Muscle of leg (tissue), 11 donors: ENCODE data around the gene PRSS56. TPM values are rescaled to one million over a fixed set of nuclear protein-coding genes. Genes with fewer than 3 reads are reported as not detected.

Experiments used
- DNase-seq: peaks from one replicate; pipeline ENCODE4 v3.0.0; 2013
- H3K27ac ChIP-seq: one replicate; pipeline ENCODE4 v1.5.1; 2013; ENCODE audit warnings: mild to moderate bottlenecking, low read length, control low read depth
- H3K27me3 ChIP-seq: one replicate; pipeline ENCODE4 v1.6.1; 2013; ENCODE audit warnings: low read length; ENCODE audit not compliant: control insufficient read depth, insufficient read depth
- H3K36me3 ChIP-seq: one replicate; pipeline ENCODE4 v1.6.1; 2013; ENCODE audit warnings: low read length; ENCODE audit not compliant: control insufficient read depth, insufficient read depth
- H3K4me1 ChIP-seq: one replicate; pipeline ENCODE4 v1.6.1; 2013; ENCODE audit warnings: low read length; ENCODE audit not compliant: control insufficient read depth, insufficient read depth
- H3K4me3 ChIP-seq: one replicate; pipeline ENCODE4 v1.5.1; 2013; ENCODE audit warnings: low read length, control low read depth
- H3K9me3 ChIP-seq: replicated peaks from 2 replicates; pipeline ENCODE4 v1.6.1; 2013; ENCODE audit warnings: low read depth, low read length; ENCODE audit not compliant: control insufficient read depth
- WGBS: methylation state at CpG from one replicate; pipeline ENCODE4 v1.1.5; 2013; ENCODE audit warnings: missing lambda C conversion rate; ENCODE audit not compliant: insufficient coverage; 5-methylcytosine and 5-hydroxymethylcytosine counted together
- polyA plus RNA-seq, 8 donors: library from polyadenylated mRNA; unstranded; fragments of 120-200 nt; gene quantifications; one replicate each; pipeline versions ENCODE4 v1.2.1 to v1.2.3, GENCODE V29; 2013; ENCODE audit warnings: inconsistent platforms in 1 of 8, low replicate concordance in 1 of 8; ENCODE audit not compliant: insufficient read length in 8 of 8, insufficient read depth in 1 of 8
- total RNA-seq: library from RNA; stranded (reverse); fragments of 120-200 nt; gene quantifications from one replicate; pipeline ENCODE4 v1.2.4, GENCODE V29; 2013

The PRSS56 gene
- total and polyA plus RNA-seq, 9 donors = 1.7 to 2.6 (median 2.1) TPM

DNA sequence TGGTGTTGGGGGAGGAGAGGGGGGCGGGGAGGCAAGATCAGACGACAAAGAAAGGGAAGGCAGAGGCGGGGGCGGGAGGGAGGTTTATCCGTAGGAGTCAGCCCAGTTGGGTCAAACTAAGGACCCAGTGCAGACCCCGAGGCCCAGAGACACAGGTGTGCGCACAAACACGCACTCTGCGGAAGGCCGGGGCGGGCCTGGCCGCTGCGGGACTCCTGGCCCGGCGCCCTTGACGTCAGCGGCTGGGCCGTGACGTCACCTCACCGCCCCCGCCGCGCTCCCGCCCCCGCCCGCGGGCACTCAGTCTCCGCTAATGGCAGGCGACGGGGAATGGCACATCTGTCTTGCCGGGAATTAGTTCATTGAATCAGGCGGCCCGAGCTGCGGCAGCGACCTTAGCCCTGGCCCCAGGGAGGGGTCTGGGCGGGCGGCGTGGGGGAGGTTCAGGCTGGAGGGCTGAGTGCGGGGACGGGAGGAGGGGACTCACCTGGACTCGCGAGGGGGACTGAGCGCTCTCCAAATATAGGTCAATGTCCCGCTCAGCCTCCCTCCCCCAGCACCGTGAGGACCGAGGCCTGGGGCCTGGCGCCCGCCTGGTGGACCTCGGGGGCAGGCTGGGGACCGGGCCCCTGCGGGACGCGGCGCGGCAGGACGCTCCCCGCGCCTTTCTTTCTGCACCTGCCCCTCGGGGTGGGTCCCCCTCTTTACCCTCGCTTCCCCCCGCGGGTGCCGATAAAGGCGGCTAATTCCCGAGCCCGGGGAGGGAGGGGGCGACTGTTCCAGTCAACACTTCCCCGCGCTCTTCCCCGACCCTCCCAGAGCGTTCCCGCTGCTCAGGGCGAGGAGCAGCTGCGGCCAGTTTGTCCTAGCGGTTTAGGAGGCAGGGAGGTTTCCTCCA, 17.0 kb upstream of the PRSS56 start:
- Histone ChIP-seq H3K27me3 (peaks cover 69% of the 10 kb centered on the region), H3K36me3 (no peaks in the 10 kb centered on the region), H3K27ac (no peak overlapping the region), H3K4me1 (peaks cover 19% of the 10 kb centered on the region), H3K4me3 (peak overlapping the region; percentile 36), H3K9me3 (no peaks in the 10 kb centered on the region)
- DNase-seq = peak; percentile 42
- whole genome bisulfite sequencing = under 1% methylated on average over 54 of the region's 75 CpGs

DNA sequence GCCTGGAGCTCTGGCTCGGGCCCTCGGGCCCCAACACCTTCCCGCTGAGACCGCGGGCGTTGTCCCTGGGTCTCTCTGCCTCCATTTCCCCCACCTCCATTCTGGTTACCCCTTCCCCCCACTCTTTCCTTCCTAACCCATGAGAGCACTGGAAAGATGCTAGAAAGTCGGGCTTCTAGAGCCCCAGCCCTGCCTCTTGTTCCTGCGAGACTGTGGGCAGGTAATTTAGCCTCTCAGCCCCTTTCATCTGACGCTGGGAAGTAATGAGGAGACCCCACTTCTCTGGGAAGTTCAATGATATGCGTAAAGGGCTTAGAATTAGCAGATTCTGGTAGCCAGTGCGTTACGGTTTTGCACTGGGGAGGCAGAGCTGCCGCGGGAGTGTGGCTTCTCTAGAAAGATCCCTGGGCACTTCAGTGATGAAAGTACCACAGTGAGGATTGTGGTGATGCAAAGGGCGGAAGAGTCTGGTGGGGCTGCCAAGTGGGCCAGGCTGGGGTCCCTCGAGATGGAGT, 16.3 kb upstream of the PRSS56 start:
- H3K36me3 ChIP-seq = no peaks in the 10 kb centered on the region
- DNase-seq = no peak
- 11% methylated on average over 10 of the region's 16 CpGs for WGBS
- H3K4me3 ChIP-seq = peak overlapping the region; percentile 36
- peaks cover 70% of the 10 kb centered on the region for H3K27me3 ChIP-seq
- no peak overlapping the region for H3K27ac ChIP-seq
- H3K4me1 ChIP-seq = peaks cover 19% of the 10 kb centered on the region
- H3K9me3 ChIP-seq = no peaks in the 10 kb centered on the region

DNA sequence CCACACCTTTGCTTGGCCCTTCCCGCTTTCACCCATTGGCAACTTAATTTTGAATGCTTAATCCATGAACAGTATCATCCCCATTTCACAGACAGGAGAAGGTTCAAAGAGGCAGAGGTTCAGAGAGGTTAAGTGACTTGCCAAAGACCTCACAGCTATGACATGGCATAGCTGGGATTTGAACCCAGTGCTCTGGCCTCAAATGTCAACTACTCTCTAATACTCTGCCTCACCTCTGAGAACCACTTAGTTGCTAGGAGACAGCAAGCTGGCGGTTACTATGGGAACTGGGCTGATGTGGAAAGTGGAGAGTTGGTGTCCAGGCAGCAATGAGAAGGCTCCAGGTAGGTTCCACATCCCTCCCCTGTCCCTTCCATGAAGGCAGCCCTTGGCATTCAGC, 15.8 kb upstream of the PRSS56 start:
- WGBS = no CpG with 5 or more reads among the region's 2 CpGs
- H3K9me3 ChIP-seq = no peaks in the 10 kb centered on the region
- no peak for DNase-seq
- no peak overlapping the region for H3K27ac ChIP-seq
- no peak overlapping the region for H3K4me3 ChIP-seq
- peaks cover 19% of the 10 kb centered on the region for H3K4me1 ChIP-seq
- H3K36me3 ChIP-seq = no peaks in the 10 kb centered on the region
- peaks cover 68% of the 10 kb centered on the region for H3K27me3 ChIP-seq

DNA sequence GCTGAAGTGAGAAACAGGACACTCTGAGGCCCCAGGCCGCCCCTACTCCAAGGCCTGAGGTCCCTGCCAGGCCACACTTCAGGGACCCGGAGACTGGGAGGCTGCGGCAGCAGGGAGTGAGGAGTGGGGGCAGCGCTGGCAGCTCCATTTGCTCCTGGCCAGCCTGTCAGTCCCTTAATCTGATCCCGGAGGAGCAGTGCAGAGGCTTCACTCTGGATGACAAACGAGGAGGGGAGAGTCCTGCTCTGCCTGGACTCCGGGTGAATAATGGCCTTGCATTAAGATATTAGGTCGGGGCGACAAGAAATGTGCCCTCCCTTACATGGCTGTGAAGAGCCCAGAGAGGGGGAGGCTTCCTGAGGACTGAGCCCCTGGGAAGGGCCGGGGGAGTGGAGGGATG, 14.3 kb upstream of the PRSS56 start:
- Histone ChIP-seq H3K27ac (no peak overlapping the region), H3K9me3 (no peaks in the 10 kb centered on the region), H3K4me1 (peaks cover 19% of the 10 kb centered on the region), H3K36me3 (no peaks in the 10 kb centered on the region), H3K27me3 (peaks cover 63% of the 10 kb centered on the region), H3K4me3 (no peak overlapping the region)
- 16% methylated on average over 10 of the region's 10 CpGs for WGBS
- no peak for DNase-seq

DNA sequence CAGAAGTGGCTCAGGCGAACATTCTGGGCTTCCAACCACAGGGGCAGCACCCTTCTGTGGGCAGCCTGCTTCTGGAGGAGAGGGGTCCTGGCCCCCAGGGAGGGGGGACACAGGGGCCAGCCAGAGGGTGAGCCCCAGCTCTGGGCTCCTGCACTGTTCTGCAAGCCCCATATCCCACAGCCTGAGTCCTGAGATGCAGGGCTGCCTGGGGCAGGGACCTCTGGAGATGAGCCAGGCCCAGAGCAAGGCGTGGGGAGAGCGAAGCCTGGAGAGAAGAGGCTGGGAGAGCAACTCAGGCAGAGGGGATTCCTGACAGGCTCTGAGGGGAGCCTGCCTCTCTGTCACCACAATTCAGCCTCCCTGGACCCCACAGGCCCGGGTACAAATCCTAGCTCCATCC, 13.5 kb upstream of the PRSS56 start:
- DNase-seq = no peak
- peaks cover 21% of the 10 kb centered on the region for H3K4me1 ChIP-seq
- WGBS = 80% methylated on average over 1 of the region's 4 CpGs
- no peaks in the 10 kb centered on the region for H3K36me3 ChIP-seq
- H3K9me3 ChIP-seq = no peaks in the 10 kb centered on the region
- H3K27me3 ChIP-seq = peaks cover 58% of the 10 kb centered on the region
- H3K27ac ChIP-seq = no peak overlapping the region
- no peak overlapping the region for H3K4me3 ChIP-seq

DNA sequence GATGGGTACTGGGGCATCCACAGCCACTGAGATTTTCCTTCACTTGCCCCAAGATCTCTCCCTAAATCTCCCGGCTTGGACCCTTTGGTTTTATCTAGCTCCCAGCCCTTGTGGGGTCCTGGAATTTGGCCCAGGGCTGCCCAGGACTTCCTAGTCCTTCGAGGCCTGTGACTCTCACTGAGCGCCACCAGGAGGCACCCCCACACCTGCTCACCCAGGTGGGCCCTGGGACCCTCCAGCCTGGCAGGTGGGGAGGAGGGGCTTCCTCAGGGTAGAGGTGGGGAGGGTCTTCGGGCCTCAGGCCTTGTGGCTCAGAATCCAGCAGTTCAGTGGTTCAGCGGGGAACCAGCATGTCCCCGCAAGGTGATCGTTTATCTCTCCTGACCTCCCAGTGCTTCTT, 11.9 kb upstream of the PRSS56 start:
- Histone ChIP-seq H3K27me3 (peaks cover 52% of the 10 kb centered on the region), H3K27ac (no peak overlapping the region), H3K36me3 (no peaks in the 10 kb centered on the region), H3K4me3 (no peak overlapping the region), H3K9me3 (no peaks in the 10 kb centered on the region), H3K4me1 (peaks cover 12% of the 10 kb centered on the region)
- no peak for DNase-seq
- 81% methylated on average over 4 of the region's 7 CpGs for WGBS

DNA sequence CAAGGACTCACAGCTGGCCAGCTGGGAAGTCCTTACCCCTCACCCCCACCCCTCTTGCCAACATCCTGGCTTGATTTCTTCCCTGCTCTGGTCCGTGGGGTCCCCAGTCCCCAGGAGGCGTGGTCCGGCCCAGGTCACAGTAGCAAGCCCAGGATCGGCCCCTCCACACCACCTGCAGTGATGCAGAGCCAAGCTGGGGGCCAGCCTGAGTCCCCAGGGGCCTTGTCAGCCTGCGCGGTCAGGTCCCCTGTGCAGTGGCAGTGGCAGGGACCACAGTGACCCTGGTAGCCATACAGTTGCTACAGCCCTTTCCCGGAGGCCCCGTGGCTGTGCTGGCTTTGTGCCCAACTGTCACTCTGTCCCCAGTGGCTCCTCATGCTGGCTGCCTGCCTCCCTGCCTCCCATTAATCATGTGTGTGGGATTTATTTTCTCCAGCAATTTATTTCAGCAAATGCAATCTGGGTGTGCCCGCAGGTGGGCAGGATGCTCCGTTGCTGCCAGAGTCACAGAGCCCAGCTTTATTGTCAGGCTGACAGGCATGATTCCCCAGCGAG, 8.8 kb upstream of the PRSS56 start:
- no peaks in the 10 kb centered on the region for H3K36me3 ChIP-seq
- no peaks in the 10 kb centered on the region for H3K9me3 ChIP-seq
- no peak overlapping the region for H3K4me3 ChIP-seq
- no peak for DNase-seq
- peaks cover 25% of the 10 kb centered on the region for H3K27me3 ChIP-seq
- no peak overlapping the region for H3K27ac ChIP-seq
- peaks cover 13% of the 10 kb centered on the region for H3K4me1 ChIP-seq
- WGBS = 34% methylated on average over 11 of the region's 11 CpGs

DNA sequence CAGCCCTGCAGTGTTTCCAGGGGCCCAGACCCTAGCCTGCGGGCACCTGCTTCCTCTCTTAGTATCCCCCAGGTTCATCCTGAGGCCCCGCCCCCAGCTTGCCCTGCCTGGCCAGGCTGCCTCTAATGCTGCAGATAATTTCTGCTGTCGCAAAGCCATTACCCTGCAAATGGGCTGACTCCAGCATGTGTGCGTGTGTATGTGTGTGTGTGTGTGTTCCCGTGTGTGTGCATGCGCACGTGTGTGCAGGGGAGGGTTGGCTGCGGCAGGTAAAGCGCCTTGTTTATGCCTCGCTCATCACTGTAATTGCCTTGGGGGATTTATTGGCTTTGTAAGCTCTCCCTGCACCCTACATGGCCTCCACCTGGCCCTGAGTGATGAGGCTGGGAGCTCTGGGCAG, 7.6 kb upstream of the PRSS56 start:
- H3K4me3 ChIP-seq = no peak overlapping the region
- no peak overlapping the region for H3K27ac ChIP-seq
- no peak for DNase-seq
- H3K4me1 ChIP-seq = peaks cover 13% of the 10 kb centered on the region
- H3K27me3 ChIP-seq = peaks cover 18% of the 10 kb centered on the region
- no peaks in the 10 kb centered on the region for H3K36me3 ChIP-seq
- no peaks in the 10 kb centered on the region for H3K9me3 ChIP-seq
- WGBS = 17% methylated on average over 1 of the region's 10 CpGs

DNA sequence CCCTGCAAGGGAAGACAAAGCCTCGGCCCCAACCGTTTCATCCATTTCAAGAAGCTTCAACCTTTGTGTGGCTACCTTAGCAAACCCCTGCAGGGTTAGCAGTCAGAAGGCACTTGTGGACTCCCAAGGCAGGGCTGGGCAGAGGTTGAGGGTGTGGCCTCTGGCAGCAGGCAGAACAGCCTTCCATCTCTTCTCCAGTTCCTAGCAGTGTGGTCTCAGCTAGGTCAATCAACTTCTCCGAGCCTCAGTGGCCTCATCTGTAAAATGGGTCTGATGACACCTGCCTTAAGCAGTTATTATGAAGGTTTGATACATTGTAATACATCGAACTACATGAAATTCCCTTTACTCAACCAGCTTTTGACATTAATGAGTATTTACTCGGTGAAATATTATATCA, 6.8 kb upstream of the PRSS56 start:
- no CpG with 5 or more reads among the region's 5 CpGs for WGBS
- no peaks in the 10 kb centered on the region for H3K36me3 ChIP-seq

DNA sequence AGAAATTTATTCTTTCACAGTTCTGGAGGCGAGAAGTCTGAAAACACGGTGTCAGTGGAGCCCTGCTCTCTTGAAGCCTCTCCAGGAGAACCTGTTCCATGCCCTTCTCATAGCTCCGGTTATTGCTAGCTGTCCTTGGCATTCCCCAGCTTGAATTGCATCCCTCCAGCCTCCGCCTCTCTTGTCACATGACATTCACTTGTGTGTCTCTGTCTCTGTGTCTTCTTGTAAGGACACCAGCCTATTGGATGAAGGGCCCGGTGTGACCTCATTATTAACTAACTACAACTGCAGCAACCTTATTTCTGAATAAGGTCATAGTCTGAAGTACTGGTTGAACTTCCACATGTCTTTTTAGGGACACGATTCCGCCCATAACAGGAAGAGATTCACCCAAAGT, 4.5 kb upstream of the PRSS56 start:
- DNase-seq = no peak
- H3K4me1 ChIP-seq = peaks cover 13% of the 10 kb centered on the region
- no peak overlapping the region for H3K27ac ChIP-seq
- 86% methylated on average over 6 of the region's 7 CpGs for WGBS
- H3K36me3 ChIP-seq = no peaks in the 10 kb centered on the region
- peaks cover 32% of the 10 kb centered on the region for H3K27me3 ChIP-seq
- no peak overlapping the region for H3K4me3 ChIP-seq
- no peaks in the 10 kb centered on the region for H3K9me3 ChIP-seq

More for the DNA sequence above, 6.8 kb upstream of the PRSS56 start:
- Histone ChIP-seq H3K4me3 (no peak overlapping the region), H3K4me1 (peaks cover 13% of the 10 kb centered on the region), H3K27ac (no peak overlapping the region), H3K27me3 (peaks cover 17% of the 10 kb centered on the region), H3K9me3 (no peaks in the 10 kb centered on the region)
- DNase-seq = no peak
